Measurements from ENCODE around the gene PNMA1. TPM values are rescaled to one million over a fixed set of nuclear protein-coding genes. Genes with fewer than 3 reads are reported as not detected.
A peak's percentile ranks its signal among the peaks of the same experiment; 100 is the strongest.

PNMA1 gene, protein sequence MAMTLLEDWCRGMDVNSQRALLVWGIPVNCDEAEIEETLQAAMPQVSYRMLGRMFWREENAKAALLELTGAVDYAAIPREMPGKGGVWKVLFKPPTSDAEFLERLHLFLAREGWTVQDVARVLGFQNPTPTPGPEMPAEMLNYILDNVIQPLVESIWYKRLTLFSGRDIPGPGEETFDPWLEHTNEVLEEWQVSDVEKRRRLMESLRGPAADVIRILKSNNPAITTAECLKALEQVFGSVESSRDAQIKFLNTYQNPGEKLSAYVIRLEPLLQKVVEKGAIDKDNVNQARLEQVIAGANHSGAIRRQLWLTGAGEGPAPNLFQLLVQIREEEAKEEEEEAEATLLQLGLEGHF
- 10 to 100 TPM; 14.5 to 32.3 (median 25.9) TPM for total RNA-seq
- 10 to 100 TPM in 1 of 2 donors, 1 to 10 TPM in 1; 7.4 to 27.3 TPM for polyA plus RNA-seq
- long read RNA-seq, donor 1, transcript PNMA1-201 (1 exons, 2,590 nt) = major isoform, 84 of 84 reads
- long read RNA-seq, donor 1, partial matches to known transcripts = 0 of 84 reads
- long read RNA-seq, donor 1, other reads (novel, unspliced or antisense) = 0 of 84 reads
- long read RNA-seq, donor 2, transcript PNMA1-201 (1 exons, 2,590 nt) = major isoform, 22 of 22 reads
- long read RNA-seq, donor 2, partial matches to known transcripts = 0 of 22 reads
- long read RNA-seq, donor 2, other reads (novel, unspliced or antisense) = 0 of 22 reads
- long read RNA-seq, donor 3, transcript PNMA1-201 (1 exons, 2,590 nt) = major isoform, 94 of 94 reads
- long read RNA-seq, donor 3, partial matches to known transcripts = 0 of 94 reads
- long read RNA-seq, donor 3, other reads (novel, unspliced or antisense) = 0 of 94 reads

DNA sequence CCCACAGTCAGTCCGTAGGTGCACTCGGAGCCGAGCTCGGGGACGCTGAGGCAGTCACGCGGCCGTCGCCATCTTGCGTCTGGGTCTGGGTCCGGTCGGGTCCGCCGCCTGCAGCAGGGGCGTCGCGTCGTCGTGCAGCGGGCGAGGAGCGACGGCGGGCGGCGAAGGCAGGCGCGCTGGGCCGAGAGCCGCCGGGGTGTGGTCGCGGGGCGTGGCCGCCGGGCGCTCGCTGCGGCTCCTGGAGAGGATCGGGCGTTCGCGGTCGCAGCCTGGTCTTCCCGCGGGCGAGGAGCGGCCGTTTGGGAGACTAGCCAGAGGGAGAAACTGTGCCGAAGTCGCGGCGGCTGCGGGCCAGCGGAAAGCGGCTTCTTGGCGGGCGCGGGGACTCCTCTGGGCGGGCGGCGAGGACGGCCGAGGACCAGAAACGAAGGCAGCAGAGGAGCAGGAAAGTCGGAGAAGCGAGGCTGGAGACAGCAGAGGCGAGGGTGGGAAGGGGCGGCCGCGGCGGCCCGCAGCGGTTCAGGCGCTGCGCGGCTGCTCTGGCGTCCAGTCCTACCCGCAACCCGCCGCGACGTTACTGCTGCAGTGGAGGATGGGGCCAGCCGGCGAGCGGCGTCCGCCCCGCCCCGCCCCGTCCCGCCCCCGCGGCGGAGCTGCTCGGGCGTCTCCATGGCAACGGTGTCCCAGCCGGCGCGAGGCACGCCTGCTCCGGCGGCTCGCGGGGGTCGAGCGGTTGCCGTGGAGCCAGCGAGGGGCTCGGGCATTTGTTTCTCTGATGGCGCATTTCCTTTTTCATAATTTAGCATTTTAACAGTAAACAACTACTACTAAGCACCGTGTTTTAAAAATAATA lies at the start of gene PNMA1:
PNMA1 (minus strand) TSS at position 582 of the 853 bp plus-strand sequence. CDS start 745 bp downstream, outside the sequence.
- intact Hi-C loops (cut with DNase I) = loop anchor here in 2 of 10 donors (5.0 to 10.0 kb wide), 2 partner anchors 67 to 69 kb away; partner anchors contain the start of gene DNAL1 (in 1 of the 2)
- ATAC-seq (peak; percentile 55 to 89 (median 86)), DNase-seq (peak; percentile 90 to 93 (median 92))
- Histone ChIP-seq H3K4me1 (peaks cover 0 to 52% (median 26%) of the 10 kb centered on the region in 12 donors), H3K36me3 (peaks cover 0 to 39% (median 36%) of the 10 kb centered on the region in 9 donors), H3K4me3 (peak within 1 kb of the TSS; percentile 69 to 94 (median 86)), H3K9me3 (no peaks in the 10 kb centered on the region), H3K27ac (peak within 1 kb of the TSS; percentile 54 to 96 (median 92)), H3K27me3 (no peaks in the 10 kb centered on the region)
- TF ChIP-seq, protein P1, sequence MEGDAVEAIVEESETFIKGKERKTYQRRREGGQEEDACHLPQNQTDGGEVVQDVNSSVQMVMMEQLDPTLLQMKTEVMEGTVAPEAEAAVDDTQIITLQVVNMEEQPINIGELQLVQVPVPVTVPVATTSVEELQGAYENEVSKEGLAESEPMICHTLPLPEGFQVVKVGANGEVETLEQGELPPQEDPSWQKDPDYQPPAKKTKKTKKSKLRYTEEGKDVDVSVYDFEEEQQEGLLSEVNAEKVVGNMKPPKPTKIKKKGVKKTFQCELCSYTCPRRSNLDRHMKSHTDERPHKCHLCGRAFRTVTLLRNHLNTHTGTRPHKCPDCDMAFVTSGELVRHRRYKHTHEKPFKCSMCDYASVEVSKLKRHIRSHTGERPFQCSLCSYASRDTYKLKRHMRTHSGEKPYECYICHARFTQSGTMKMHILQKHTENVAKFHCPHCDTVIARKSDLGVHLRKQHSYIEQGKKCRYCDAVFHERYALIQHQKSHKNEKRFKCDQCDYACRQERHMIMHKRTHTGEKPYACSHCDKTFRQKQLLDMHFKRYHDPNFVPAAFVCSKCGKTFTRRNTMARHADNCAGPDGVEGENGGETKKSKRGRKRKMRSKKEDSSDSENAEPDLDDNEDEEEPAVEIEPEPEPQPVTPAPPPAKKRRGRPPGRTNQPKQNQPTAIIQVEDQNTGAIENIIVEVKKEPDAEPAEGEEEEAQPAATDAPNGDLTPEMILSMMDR (IDR thresholded peaks at IDR 0.05) = no peak
- TF ChIP-seq POLR2A (IDR thresholded peaks at IDR 0.05) = peak in 1 of 2 donors; percentile 84
- WGBS, 4 donors = 0 to 1% (median 0%) methylated on average over 51 to 113 of the region's 113 CpGs

DNA sequence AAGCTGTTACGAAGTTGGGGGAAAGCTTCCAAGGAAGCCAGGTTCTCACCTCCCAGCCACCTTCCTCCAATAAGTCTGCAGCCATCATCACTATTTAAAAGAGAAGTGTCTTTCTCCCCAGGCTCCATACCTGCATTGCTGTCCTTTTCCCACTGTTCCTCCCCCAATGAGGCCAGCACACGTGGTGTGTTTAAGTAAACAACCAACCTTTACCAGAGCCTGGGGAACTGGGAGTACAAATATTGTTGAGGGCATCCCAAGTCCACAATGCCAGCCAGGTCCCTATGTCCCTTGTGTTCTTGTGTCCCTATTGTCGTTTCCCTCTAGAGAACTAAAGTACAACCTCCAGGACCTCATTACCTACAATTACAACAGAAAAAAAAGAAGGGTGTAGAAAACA lies 49.2 kb upstream of the PNMA1 start:
- WGBS, 4 donors = 58 to 88% (median 79%) methylated on average over 3 of the region's 3 CpGs
- Histone ChIP-seq H3K9me3 (no peaks in the 10 kb centered on the region), H3K27ac (peak overlapping the region in 7 of 12 donors; percentile 17 to 100 (median 98)), H3K27me3 (no peaks in the 10 kb centered on the region), H3K4me3 (no peak overlapping the region), H3K4me1 (peaks cover 20 to 86% (median 76%) of the 10 kb centered on the region in 12 donors), H3K36me3 (no peaks in the 10 kb centered on the region)
- ATAC-seq = no peak
- DNase-seq = peak in 1 of 5 donors; percentile 6
- intact Hi-C loops (cut with DNase I) = loop anchor here in 1 of 10 donors (10.0 kb wide), 1 partner anchor 61 kb away; no protein-coding TSS in a partner anchor
- TF ChIP-seq POLR2A (IDR thresholded peaks at IDR 0.05) = no peak

DNA sequence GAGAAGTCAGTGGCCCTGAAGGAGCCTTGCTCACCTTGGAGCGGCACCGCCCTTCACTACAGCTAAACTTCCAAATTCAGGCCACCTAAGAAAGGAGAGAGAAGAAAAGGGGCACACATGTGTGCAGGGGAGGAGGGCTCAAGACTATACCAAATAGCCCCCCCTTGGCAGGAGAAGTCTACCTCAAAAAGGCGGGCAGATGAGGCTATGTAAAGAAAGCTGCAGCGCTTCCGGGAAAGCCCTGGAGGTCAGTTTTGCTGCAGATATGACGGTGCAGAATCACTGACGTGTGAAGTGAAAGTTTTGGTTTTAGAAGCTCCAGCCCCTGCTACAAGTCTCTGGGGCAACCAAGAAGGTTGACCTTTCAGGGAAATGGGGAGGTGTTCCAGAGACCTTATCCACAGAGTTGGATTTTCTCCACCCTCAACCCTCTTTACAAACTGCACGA lies 48.2 kb upstream of the PNMA1 start:
- Histone ChIP-seq H3K27me3 (no peaks in the 10 kb centered on the region), H3K4me3 (peak overlapping the region in 1 of 12 donors; percentile 1), H3K4me1 (peaks cover 27 to 87% (median 79%) of the 10 kb centered on the region in 12 donors), H3K27ac (peak overlapping the region in 9 of 12 donors; percentile 23 to 100 (median 49)), H3K36me3 (no peaks in the 10 kb centered on the region), H3K9me3 (no peaks in the 10 kb centered on the region)
- intact Hi-C loops (cut with DNase I) = loop anchor here in 1 of 10 donors (10.0 kb wide), 1 partner anchor 62 kb away; no protein-coding TSS in a partner anchor
- ATAC-seq (no peak), DNase-seq (no peak)
- no peak for TF ChIP-seq POLR2A (IDR thresholded peaks at IDR 0.05)
- TF ChIP-seq, protein P1 (IDR thresholded peaks at IDR 0.05) = no peak
- WGBS, 4 donors = 57 to 78% (median 59%) methylated on average over 8 of the region's 8 CpGs

Data from heart left ventricle (tissue), 16 donors.